Adrenal gland (tissue), 5 donors: ENCODE results near the gene BRF1.

ENCODE experiments used
- POLR2A ChIP-seq, 2 donors: fragments of 450-650 bp; IDR thresholded peaks; one replicate each; pipeline ENCODE4 v1.6.1; 2017; ENCODE audit warnings: antibody characterized with exemption in 2 of 2, mild to moderate bottlenecking in 2 of 2, moderate library complexity in 1 of 2
- TF ChIP-seq, protein P1 (sequence below), 6 experiments: fragments of 450-650 bp in 4 of 6; fragments of 200-600 bp in 2 of 6; sonication (generic) in 1 of 6; IDR thresholded peaks; 1 replicate in 5 of 6; 2 replicates in 1 of 6; pipeline versions ENCODE4 v1.5.1 to v1.8.0; 2016 to 2021; ENCODE audit warnings: antibody characterized with exemption in 6 of 6, mild to moderate bottlenecking in 2 of 6, moderate library complexity in 1 of 6
- donor health status: DM: no; HTN: no; CAD: no.

GRCh38 chr14:105193916-105194782 is 106.7 kb downstream of the BRF1 start:
- TF ChIP-seq, protein P1, sequence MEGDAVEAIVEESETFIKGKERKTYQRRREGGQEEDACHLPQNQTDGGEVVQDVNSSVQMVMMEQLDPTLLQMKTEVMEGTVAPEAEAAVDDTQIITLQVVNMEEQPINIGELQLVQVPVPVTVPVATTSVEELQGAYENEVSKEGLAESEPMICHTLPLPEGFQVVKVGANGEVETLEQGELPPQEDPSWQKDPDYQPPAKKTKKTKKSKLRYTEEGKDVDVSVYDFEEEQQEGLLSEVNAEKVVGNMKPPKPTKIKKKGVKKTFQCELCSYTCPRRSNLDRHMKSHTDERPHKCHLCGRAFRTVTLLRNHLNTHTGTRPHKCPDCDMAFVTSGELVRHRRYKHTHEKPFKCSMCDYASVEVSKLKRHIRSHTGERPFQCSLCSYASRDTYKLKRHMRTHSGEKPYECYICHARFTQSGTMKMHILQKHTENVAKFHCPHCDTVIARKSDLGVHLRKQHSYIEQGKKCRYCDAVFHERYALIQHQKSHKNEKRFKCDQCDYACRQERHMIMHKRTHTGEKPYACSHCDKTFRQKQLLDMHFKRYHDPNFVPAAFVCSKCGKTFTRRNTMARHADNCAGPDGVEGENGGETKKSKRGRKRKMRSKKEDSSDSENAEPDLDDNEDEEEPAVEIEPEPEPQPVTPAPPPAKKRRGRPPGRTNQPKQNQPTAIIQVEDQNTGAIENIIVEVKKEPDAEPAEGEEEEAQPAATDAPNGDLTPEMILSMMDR (IDR thresholded peaks at IDR 0.05) = no peak
- TF ChIP-seq POLR2A (IDR thresholded peaks at IDR 0.05) = no peak
